ENCODE data around the gene DHFR2. TPM values are rescaled to one million over a fixed set of nuclear protein-coding genes. Genes with fewer than 3 reads are reported as not detected.
"Not testable (repeated sequence)": the region's sequence is repeated elsewhere in the genome, so short reads cannot be mapped to it uniquely, and the experiment has no call there.

DHFR2 gene
- total RNA-seq, 4 donors from 2014 or later = 2.0 to 7.7 (median 5.3) TPM

- DNase-seq (ENCODE audit: low spot score in 2 of 2) = no peak
- intact Hi-C loops (cut with DNase I; ENCODE audit: low total_unique reads) = no loop called here
- H3K4me3 ChIP-seq (ENCODE audit: low read depth, poor library complexity, severe bottlenecking) = no peak overlapping the region
- TF ChIP-seq CTCF (IDR thresholded peaks at IDR 0.05) (no peak), POLR2A (IDR thresholded peaks at IDR 0.05) (no peak)
- WGBS, 2 donors = 95 to 97% methylated on average over 13 of the region's 13 CpGs
These were observed 1.4 kb downstream of the DHFR2 start for GRCh38 chr3:94061297-94061696.

GRCh38 chr3:94050546-94050945 is 12.2 kb downstream of the DHFR2 start:
- no peak for TF ChIP-seq POLR2A (IDR thresholded peaks at IDR 0.05)
- TF ChIP-seq CTCF (IDR thresholded peaks at IDR 0.05) = no peak
- no peak for DNase-seq (ENCODE audit: low spot score in 2 of 2)
- intact Hi-C loops (cut with DNase I; ENCODE audit: low total_unique reads) = no loop called here
- H3K4me3 ChIP-seq (ENCODE audit: low read depth, poor library complexity, severe bottlenecking) = no peak overlapping the region

GRCh38 chr3:94049267-94049666 is 13.4 kb downstream of the DHFR2 start:
- TF ChIP-seq POLR2A (IDR thresholded peaks at IDR 0.05) (no peak), CTCF (IDR thresholded peaks at IDR 0.05) (no peak)
- H3K4me3 ChIP-seq (ENCODE audit: low read depth, poor library complexity, severe bottlenecking) = no peak overlapping the region
- intact Hi-C loops (cut with DNase I; ENCODE audit: low total_unique reads) = no loop called here
- no peak for DNase-seq (ENCODE audit: low spot score in 2 of 2)
- 91 to 93% methylated on average over 2 of the region's 2 CpGs for WGBS, 2 donors

GRCh38 chr3:94046533-94046932 is 16.2 kb downstream of the DHFR2 start:
- intact Hi-C loops (cut with DNase I; ENCODE audit: low total_unique reads) = no loop called here
- no peak overlapping the region for H3K4me3 ChIP-seq (ENCODE audit: low read depth, poor library complexity, severe bottlenecking)
- no peak for TF ChIP-seq POLR2A (IDR thresholded peaks at IDR 0.05)
- no peak for TF ChIP-seq CTCF (IDR thresholded peaks at IDR 0.05)
- WGBS, 2 donors = 99% methylated on average over 2 of the region's 2 CpGs
- no peak for DNase-seq (ENCODE audit: low spot score in 2 of 2)

GRCh38 chr3:94044100-94044936 is 18.4 kb downstream of the DHFR2 start:
- H3K4me3 ChIP-seq (ENCODE audit: low read depth, poor library complexity, severe bottlenecking); intact Hi-C loops (cut with DNase I; ENCODE audit: low total_unique reads): not testable (repeated sequence)
- peak in 1 of 2 donors; percentile 70 for DNase-seq (ENCODE audit: low spot score in 2 of 2)
- 96 to 98% methylated on average over 31 to 37 of the region's 61 CpGs for WGBS, 2 donors

- WGBS, 2 donors = 90 to 93% methylated on average over 1 of the region's 1 CpG
- no peak for DNase-seq (ENCODE audit: low spot score in 2 of 2)
- no peak for TF ChIP-seq CTCF (IDR thresholded peaks at IDR 0.05)
- TF ChIP-seq POLR2A (IDR thresholded peaks at IDR 0.05) = no peak
- H3K4me3 ChIP-seq (ENCODE audit: low read depth, poor library complexity, severe bottlenecking) = no peak overlapping the region
- intact Hi-C loops (cut with DNase I; ENCODE audit: low total_unique reads) = no loop called here
These were observed 19.4 kb downstream of the DHFR2 start for GRCh38 chr3:94043285-94043684.
